Measurements from ENCODE around the gene SEMA6A.

Gene SEMA6A

GRCh38 chr5:116488356-116489041 is 86.1 kb downstream of the SEMA6A start:
- no peak for DNase-seq

DNA sequence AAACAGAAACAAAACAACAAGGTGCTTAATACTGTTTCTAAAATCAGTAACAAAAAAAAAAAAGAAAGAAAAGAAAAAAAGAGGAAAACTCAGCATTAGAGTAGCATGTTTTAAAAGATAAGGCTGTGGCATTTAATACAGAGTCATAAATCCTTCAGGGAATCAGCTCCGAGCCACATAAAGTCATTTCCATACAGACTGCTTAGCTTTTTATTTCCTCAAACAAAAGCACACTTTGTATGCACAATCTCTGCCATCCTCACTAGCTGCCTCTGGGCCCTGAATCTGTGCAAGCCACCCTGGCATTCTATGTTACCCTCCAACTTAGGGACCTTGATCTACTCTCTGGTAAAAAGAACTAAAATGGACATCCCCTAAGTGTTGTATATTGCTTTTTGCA is 87.6 kb downstream of the SEMA6A start:
- no peak for DNase-seq

GRCh38 chr5:116486588-116486987 is 88.0 kb downstream of the SEMA6A start:
- no peak for DNase-seq

DNA sequence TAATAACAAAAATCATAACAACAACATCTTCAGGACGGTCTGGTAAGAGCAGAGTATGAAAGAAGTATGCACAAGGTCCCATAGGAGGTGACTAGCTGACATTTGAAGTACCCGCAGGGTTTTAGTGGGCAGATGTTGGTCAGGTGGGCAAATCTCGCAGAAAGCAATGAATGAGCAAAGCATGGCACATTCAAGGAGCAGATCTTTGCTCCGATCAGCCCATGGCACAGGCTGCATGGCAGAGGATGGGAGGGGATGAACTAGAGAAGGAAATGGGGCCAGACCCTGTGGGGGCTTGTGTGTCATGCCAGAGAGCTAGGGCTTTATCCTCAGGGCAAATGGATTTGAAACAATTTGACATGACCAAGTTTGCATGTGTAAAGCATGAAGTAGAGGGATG is 90.0 kb downstream of the SEMA6A start:
- DNase-seq = no peak

GRCh38 chr5:116482394-116482793 is 92.2 kb downstream of the SEMA6A start:
- DNase-seq = no peak

DNA sequence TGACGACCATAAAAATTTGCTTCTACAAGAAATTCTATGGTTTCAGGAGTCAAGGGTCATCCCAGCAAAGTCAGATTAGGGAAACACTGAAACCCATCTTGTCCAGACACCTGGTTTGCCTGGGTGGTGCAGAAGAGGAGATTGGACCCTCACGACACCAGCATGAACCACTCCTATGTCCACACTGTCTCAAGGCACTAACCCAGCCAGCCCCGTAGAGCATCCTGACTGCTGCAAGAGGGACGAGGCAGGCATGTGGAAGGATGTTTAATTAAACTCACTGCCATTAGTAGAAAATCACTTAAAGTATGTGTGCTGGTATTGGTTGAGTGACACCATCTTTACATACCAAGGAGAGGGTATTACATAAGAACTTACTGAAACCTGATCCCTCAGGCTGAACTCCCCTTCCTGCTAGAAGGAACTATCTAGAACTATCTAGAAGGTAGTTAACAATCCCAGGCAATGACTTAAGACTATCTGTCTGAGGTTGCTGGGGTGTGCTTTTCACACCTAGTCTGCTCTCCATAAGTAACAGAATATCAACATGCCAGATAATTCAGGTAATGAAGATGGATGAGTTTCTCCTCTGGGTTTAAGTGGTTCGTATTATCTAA is 93.6 kb downstream of the SEMA6A start:
- no peak for DNase-seq

- DNase-seq = no peak
Measured at GRCh38 chr5:116479776-116480675, 94.6 kb downstream of the SEMA6A start.

- DNase-seq = no peak
Measured at GRCh38 chr5:116478491-116478890, 96.1 kb downstream of the SEMA6A start.

GRCh38 chr5:116476897-116477537 is 97.6 kb downstream of the SEMA6A start:
- no peak for DNase-seq

- DNase-seq = no peak
Measured at GRCh38 chr5:116475338-116475737, 99.3 kb downstream of the SEMA6A start.

GRCh38 chr5:116473706-116474105 is 100.9 kb downstream of the SEMA6A start:
- DNase-seq = no peak

DNA sequence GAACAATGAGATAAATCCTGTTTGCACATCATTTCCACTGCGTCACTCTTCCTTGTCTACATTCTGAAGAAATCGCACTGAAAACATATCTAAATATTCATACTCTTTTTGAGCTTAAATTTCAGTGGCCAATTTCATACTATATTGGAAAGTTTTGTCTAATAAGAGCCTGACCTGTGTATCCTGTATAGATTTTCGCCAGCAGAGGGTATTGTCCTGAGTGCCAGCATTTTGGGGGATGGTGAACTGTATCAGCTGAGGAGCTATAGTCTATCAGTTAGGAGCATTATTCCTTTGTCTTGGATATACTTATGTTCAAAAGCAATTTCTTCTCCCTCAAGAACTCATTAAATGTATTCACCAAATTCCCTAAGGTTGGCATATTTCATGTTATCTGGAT is 102.3 kb downstream of the SEMA6A start:
- DNase-seq = no peak

DNA sequence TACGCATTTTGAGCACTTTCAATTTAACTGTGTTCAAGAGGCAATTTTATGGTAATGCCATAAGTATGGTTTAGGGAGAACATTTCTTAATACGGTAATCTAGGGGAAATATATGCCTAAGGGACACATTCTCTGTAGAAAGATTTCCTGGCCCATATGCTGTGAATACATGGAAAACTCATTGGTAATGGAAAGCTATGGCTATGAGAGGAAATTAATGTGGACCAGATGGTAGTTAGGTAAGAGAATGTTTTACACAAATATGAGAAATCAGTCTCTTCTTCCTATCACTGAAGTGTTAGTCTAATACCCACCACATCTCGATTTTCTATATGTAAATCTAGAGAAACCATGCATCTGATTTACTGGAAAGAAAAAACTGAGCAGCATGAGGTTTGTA is 105.0 kb downstream of the SEMA6A start:
- no peak for DNase-seq

DNA sequence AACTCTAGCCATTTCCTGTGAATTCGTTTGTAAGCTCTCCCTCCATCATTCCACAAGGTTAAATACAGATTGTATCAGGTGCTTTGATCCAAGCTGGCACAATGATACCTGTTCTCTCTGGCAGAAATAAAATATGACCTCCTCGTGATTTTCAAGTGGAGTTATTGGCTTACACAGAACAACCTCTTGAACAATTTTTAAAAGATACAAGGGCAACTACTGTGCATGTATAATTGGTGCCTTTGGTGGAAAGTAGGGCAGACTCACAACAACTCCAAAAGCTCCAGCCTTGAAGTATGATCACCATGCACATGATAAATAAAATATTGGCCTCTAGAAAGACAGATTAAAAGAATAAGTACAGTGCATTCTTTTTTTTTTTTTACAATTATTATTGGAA is 106.0 kb downstream of the SEMA6A start:
- no peak for DNase-seq

GRCh38 chr5:116467465-116467843 is 107.2 kb downstream of the SEMA6A start:
- no peak for DNase-seq

GRCh38 chr5:116466727-116467464 is 107.7 kb downstream of the SEMA6A start:
- no peak for DNase-seq

DNA sequence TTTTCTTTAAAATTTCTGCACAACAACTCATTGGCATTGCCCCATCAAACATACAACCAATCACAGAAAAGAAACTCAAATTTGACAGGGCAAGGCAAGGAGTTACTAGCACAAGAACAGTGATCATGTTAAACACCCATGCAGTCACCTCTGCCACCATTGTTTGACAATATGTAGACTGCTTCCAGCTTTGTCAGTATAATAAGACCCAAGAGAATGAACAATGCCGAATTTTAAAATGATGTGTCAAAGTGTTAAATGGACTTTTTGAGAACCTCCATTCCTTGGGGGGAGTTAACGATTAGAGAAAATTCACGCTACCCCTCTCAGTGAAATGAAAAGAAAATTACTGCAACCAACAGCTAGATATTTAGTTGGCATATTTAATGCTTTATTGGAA is 109.2 kb downstream of the SEMA6A start:
- no peak for DNase-seq

- DNase-seq = no peak
Measured at GRCh38 chr5:116464144-116464708, 110.4 kb downstream of the SEMA6A start.

GRCh38 chr5:116462500-116462899 is 112.1 kb downstream of the SEMA6A start:
- no peak for DNase-seq

DNA sequence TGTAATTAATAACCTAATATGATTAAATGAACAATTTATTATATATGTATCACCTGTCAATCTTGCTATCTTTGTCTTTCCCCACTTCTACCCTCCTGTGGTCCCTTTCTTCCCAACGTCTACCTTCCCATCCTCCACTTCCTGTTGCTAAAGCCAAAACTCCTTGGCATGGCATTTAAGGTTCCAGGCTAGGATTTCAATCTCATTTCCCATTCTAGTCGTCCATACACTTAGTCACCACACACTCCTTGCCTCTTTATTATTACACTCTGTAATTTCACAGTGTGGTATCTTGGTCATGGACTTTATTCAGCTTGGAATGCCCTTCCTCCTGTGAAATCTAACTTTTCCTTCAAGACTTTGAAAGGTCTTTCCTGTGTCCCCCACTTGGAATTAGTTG is 115.3 kb downstream of the SEMA6A start:
- no peak for DNase-seq

GRCh38 chr5:116457062-116457461 is 117.6 kb downstream of the SEMA6A start:
- no peak for DNase-seq

DNA sequence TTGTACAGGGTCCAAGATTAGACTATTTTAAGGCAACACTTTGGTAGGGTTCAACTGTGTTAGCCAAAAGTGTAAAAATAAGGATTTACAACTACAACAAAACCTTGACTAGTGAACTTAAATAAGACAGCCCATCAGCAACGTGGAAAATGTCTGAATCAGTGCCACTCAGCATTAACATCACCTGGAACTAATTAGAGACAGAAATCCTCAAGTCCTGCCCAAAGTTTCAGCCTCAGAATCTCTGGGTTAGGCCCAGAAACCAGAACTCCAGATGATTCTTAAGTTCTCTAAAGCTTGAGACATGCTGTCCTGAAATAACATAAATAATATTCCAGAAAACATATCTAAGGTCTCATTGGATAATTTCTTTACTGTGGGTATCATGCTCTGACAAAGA is 118.6 kb downstream of the SEMA6A start:
- no peak for DNase-seq
